ENCODE data around the gene OR2T6. TPM values are rescaled to one million over a fixed set of nuclear protein-coding genes. Genes with fewer than 3 reads are reported as not detected.

OR2T6 gene
- total RNA-seq = not detected in 2 replicates

GRCh38 chr1:248375446-248375845, at the start of gene OR2T6:
OR2T6 (plus strand) TSS chr1:248375746; CDS start chr1:248387609, 11,863 bp downstream.

DNA sequence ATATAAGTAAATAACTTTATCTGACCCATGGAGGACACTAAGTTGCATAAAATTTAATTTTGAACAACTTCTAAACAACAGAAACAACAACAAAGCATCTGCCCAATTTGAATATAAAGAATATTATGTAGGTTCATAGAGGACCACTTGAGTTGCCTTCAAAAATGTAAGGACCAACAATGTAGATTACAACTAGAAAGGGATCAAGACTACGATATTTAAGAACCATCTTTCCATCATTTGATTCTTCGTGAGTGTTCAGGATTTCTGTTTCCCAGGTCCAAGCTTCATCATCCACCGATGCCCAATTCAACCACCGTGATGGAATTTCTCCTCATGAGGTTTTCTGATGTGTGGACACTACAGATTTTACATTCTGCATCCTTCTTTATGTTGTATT, 27.1 kb upstream of the OR2T6 start, which contains the start of gene OR14C36:
Gene OR14C36 (plus strand): TSS at position 301 of the 400 bp plus-strand sequence. CDS start 0 bp downstream, at position 301.

DNA sequence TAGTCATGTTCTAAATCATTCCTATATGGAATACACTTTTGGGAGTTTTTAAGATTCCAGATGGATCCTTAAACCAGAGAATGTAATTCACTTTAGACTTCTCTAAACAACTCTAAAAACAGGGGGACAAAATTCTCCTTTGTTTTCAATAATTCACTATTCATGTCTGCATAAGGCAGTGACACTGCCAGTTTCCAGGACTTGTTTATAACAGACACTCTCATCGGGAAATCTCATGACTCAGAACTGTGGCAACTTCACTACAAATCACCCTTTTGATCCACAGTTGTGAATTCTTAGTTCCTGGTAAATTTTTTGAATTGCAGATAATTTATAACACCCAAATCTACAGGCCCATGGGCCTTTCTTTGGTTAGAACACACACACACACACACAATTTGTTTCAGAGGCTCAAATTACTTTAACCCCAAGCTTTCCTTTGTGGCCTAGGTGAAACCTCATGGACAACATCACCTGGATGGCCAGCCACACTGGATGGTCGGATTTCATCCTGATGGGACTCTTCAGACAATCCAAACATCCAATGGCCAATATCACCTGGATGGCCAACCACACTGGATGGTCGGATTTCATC, 14.3 kb upstream of the OR2T6 start, which contains the start of gene OR2T4:
Gene OR2T4 (plus strand): TSS at position 545 of the 595 bp plus-strand sequence. CDS start 0 bp downstream, at position 545.

GRCh38 chr1:248402748-248403147, 27.2 kb downstream of the OR2T6 start, which contains the start of gene OR2T1:
OR2T1 (plus strand) TSS chr1:248403048; CDS start chr1:248406148, 3,100 bp downstream.

Other genes starting within 250 kb of the OR2T6 start
- gene OR2M5, start 230.6 kb upstream of the OR2T6 start, total RNA-seq = not detected in 2 replicates
- not detected in 2 replicates for gene OR2M2, start 200.9 kb upstream of the OR2T6 start, total RNA-seq
- gene OR2M3, start 178.5 kb upstream of the OR2T6 start, total RNA-seq = not detected in 2 replicates
- gene OR2M4, start 144.3 kb upstream of the OR2T6 start, total RNA-seq = not detected in 2 replicates
- not detected in 2 replicates for gene OR2T33, start 97.8 kb upstream of the OR2T6 start, total RNA-seq
- gene OR2T12, start 72.3 kb upstream of the OR2T6 start, total RNA-seq = not detected in 2 replicates
- gene OR2M7, start 51.2 kb upstream of the OR2T6 start, total RNA-seq = not detected in 2 replicates
- gene OR14C36, start 27.0 kb upstream of the OR2T6 start, total RNA-seq = not detected in 2 replicates
- gene OR2T4, start 14.1 kb upstream of the OR2T6 start, total RNA-seq = not detected in 2 replicates
- gene OR2T1, start 27.3 kb downstream of the OR2T6 start, total RNA-seq = not detected in 2 replicates
- gene OR2T2, start 69.9 kb downstream of the OR2T6 start, total RNA-seq = not detected in 2 replicates
- gene OR2T3, start 97.6 kb downstream of the OR2T6 start, total RNA-seq = not detected in 2 replicates
- not detected in 2 replicates for gene OR2T5, start 112.8 kb downstream of the OR2T6 start, total RNA-seq
- not detected in 2 replicates for gene OR2G6, start 132.3 kb downstream of the OR2T6 start, total RNA-seq
- not detected in 2 replicates for gene OR2T29, start 187.0 kb downstream of the OR2T6 start, total RNA-seq
- not detected in 2 replicates for gene OR2T34, start 199.0 kb downstream of the OR2T6 start, total RNA-seq
- not detected in 2 replicates for gene OR2T10, start 222.0 kb downstream of the OR2T6 start, total RNA-seq

Data from cardiac atrium fibroblast (primary cell).